ENCODE results near the gene IDH3G. TPM values are rescaled to one million over a fixed set of nuclear protein-coding genes. Genes with fewer than 3 reads are reported as not detected.
A peak's percentile ranks its signal among the peaks of the same experiment; 100 is the strongest.

The IDH3G gene
- total RNA-seq, 1 experiment from 2014 or later, result 46.5 TPM

- Histone ChIP-seq H3K9ac (ENCODE audit: low read length) (no peak overlapping the region), H3K36me3 (ENCODE audit: insufficient read depth, low read length) (no peaks in the 10 kb centered on the region), H3K79me2 (ENCODE audit: low read length) (no peaks in the 10 kb centered on the region), H3K9me2 (replicated peaks; ENCODE audit: insufficient read depth, low read length) (no peaks in the 10 kb centered on the region), H3K4me1 (ENCODE audit: low read length) (no peaks in the 10 kb centered on the region), H3K27ac (ENCODE audit: low read length) (no peak overlapping the region), H3K4me2 (ENCODE audit: low read depth, low read length, poor library complexity, severe bottlenecking) (no peak overlapping the region), H3K27me3 (ENCODE audit: low read length) (no peaks in the 10 kb centered on the region), H4K20me1 (ENCODE audit: insufficient read depth, low read depth, low read length) (0 out of 2 replicates have a peak, but pooled peaks cover 4% of the 10 kb centered on the region), H3K9me3 (ENCODE audit: low read length) (no peaks in the 10 kb centered on the region), H2AFZ (ENCODE audit: low read length) (no peak overlapping the region), H3K4me3 (ENCODE audit: low read length) (no peak overlapping the region)
- no peak for DNase-seq
These were observed 28.8 kb downstream of the IDH3G start for GRCh38 chrX:153765138-153766079.

DNA sequence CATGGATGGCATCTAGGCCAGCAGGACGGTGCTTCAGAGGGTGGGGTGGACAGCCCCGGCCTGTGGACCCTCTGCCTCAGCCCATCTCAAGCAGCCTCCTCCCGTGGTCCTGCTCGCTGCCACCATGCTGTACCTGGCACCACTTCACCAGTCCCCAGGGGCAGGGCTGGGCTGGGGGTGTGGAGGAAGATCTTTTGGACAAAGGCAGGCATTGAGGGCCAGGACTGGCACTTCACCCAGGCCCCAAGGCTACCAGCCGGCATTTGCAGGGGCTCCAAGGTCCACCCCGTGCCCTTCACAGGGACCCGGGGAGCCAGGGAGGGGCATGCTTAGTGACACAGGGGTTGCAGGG is 29.4 kb downstream of the IDH3G start:
- no peaks in the 10 kb centered on the region for H3K79me2 ChIP-seq (ENCODE audit: low read length)
- DNase-seq, result no peak
- H3K4me3 ChIP-seq (ENCODE audit: low read length), result no peak overlapping the region
- H3K36me3 ChIP-seq (ENCODE audit: insufficient read depth, low read length), result no peaks in the 10 kb centered on the region
- no peaks in the 10 kb centered on the region for H3K4me1 ChIP-seq (ENCODE audit: low read length)
- no peak overlapping the region for H3K4me2 ChIP-seq (ENCODE audit: low read depth, low read length, poor library complexity, severe bottlenecking)
- H3K27ac ChIP-seq (ENCODE audit: low read length), result no peak overlapping the region
- no peak overlapping the region for H3K9ac ChIP-seq (ENCODE audit: low read length)
- H2AFZ ChIP-seq (ENCODE audit: low read length), result no peak overlapping the region
- no peaks in the 10 kb centered on the region for H3K27me3 ChIP-seq (ENCODE audit: low read length)
- H4K20me1 ChIP-seq (ENCODE audit: insufficient read depth, low read depth, low read length), result 0 out of 2 replicates have a peak, but pooled peaks cover 4% of the 10 kb centered on the region
- no peaks in the 10 kb centered on the region for H3K9me2 ChIP-seq (replicated peaks; ENCODE audit: insufficient read depth, low read length)
- no peaks in the 10 kb centered on the region for H3K9me3 ChIP-seq (ENCODE audit: low read length)

- Histone ChIP-seq H2AFZ (ENCODE audit: low read length) (no peak within 1 kb of the TSS), H3K4me2 (ENCODE audit: low read depth, low read length, poor library complexity, severe bottlenecking) (no peak within 1 kb of the TSS), H3K27me3 (ENCODE audit: low read length) (no peaks in the 10 kb centered on the region), H3K4me1 (ENCODE audit: low read length) (no peaks in the 10 kb centered on the region), H3K36me3 (ENCODE audit: insufficient read depth, low read length) (no peaks in the 10 kb centered on the region), H3K4me3 (ENCODE audit: low read length) (no peak within 1 kb of the TSS), H3K79me2 (ENCODE audit: low read length) (no peaks in the 10 kb centered on the region), H4K20me1 (ENCODE audit: insufficient read depth, low read depth, low read length) (0 out of 2 replicates have a peak, but pooled peaks cover 4% of the 10 kb centered on the region), H3K9me3 (ENCODE audit: low read length) (no peaks in the 10 kb centered on the region), H3K9me2 (replicated peaks; ENCODE audit: insufficient read depth, low read length) (no peaks in the 10 kb centered on the region), H3K9ac (ENCODE audit: low read length) (no peak within 1 kb of the TSS), H3K27ac (ENCODE audit: low read length) (no peak within 1 kb of the TSS)
- peak; percentile 87 for DNase-seq
These were observed 30.0 kb downstream of the IDH3G start, which contains the start of gene PLXNB3 for GRCh38 chrX:153763989-153764755. TSS of gene PLXNB3 (plus strand) at chrX:153764249. CDS start at chrX:153765536, 1,287 bp downstream.

GRCh38 chrX:153763298-153763932 is 30.8 kb downstream of the IDH3G start:
- Histone ChIP-seq H3K36me3 (ENCODE audit: insufficient read depth, low read length) (no peaks in the 10 kb centered on the region), H3K79me2 (ENCODE audit: low read length) (no peaks in the 10 kb centered on the region), H3K27me3 (ENCODE audit: low read length) (no peaks in the 10 kb centered on the region), H3K4me3 (ENCODE audit: low read length) (no peak overlapping the region), H3K4me2 (ENCODE audit: low read depth, low read length, poor library complexity, severe bottlenecking) (no peak overlapping the region), H3K9ac (ENCODE audit: low read length) (no peak overlapping the region), H3K27ac (ENCODE audit: low read length) (no peak overlapping the region), H3K9me3 (ENCODE audit: low read length) (no peaks in the 10 kb centered on the region), H2AFZ (ENCODE audit: low read length) (no peak overlapping the region), H3K9me2 (replicated peaks; ENCODE audit: insufficient read depth, low read length) (no peaks in the 10 kb centered on the region), H3K4me1 (ENCODE audit: low read length) (peaks cover 3% of the 10 kb centered on the region; the same call in 1 of the 2 replicates), H4K20me1 (ENCODE audit: insufficient read depth, low read depth, low read length) (0 out of 2 replicates have a peak, but pooled peaks cover 4% of the 10 kb centered on the region)
- DNase-seq, result no peak

DNA sequence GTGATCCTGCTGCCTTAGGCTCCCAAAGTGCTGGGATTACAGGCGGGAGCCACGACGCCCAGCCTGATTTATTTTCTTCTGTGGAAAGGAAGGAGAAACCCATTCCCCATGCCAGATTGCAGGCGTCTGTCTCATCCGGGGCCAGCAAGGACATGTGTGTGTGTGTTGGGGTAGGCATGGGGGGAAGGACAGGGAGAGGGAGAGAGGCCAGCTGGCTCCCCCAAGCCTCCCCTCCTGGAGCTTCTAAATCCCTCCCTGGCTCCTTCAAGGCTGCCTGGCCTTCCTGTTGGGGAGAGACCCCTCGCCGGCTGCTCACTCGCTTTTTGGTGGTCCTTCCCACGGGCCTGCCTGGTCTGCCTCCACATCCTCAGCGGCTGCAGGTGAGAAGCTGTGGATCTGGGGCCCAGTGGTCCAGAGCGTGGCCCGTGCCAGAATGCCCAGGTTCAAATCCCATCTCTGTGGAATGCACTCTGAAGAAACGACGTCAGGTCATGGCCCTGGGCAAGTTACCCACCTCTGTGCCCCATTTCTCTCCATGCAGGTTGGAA is 31.5 kb downstream of the IDH3G start:
- no peaks in the 10 kb centered on the region for H3K27me3 ChIP-seq (ENCODE audit: low read length)
- no peaks in the 10 kb centered on the region for H3K36me3 ChIP-seq (ENCODE audit: insufficient read depth, low read length)
- no peak overlapping the region for H3K9ac ChIP-seq (ENCODE audit: low read length)
- H3K4me2 ChIP-seq (ENCODE audit: low read depth, low read length, poor library complexity, severe bottlenecking), result no peak overlapping the region
- H4K20me1 ChIP-seq (ENCODE audit: insufficient read depth, low read depth, low read length), result 0 out of 2 replicates have a peak, but pooled peaks cover 4% of the 10 kb centered on the region
- no peak overlapping the region for H2AFZ ChIP-seq (ENCODE audit: low read length)
- no peak for DNase-seq
- no peaks in the 10 kb centered on the region for H3K9me2 ChIP-seq (replicated peaks; ENCODE audit: insufficient read depth, low read length)
- H3K4me3 ChIP-seq (ENCODE audit: low read length), result no peak overlapping the region
- H3K79me2 ChIP-seq (ENCODE audit: low read length), result no peaks in the 10 kb centered on the region
- H3K27ac ChIP-seq (ENCODE audit: low read length), result no peak overlapping the region
- peaks cover 3% of the 10 kb centered on the region; the same call in 1 of the 2 replicates for H3K4me1 ChIP-seq (ENCODE audit: low read length)
- no peaks in the 10 kb centered on the region for H3K9me3 ChIP-seq (ENCODE audit: low read length)

GRCh38 chrX:153761863-153762262 is 32.3 kb downstream of the IDH3G start:
- Histone ChIP-seq H3K4me2 (ENCODE audit: low read depth, low read length, poor library complexity, severe bottlenecking) (no peak overlapping the region), H3K4me1 (ENCODE audit: low read length) (peaks cover 3% of the 10 kb centered on the region; the same call in 1 of the 2 replicates), H3K27ac (ENCODE audit: low read length) (no peak overlapping the region), H3K79me2 (ENCODE audit: low read length) (no peaks in the 10 kb centered on the region), H3K4me3 (ENCODE audit: low read length) (no peak overlapping the region), H3K27me3 (ENCODE audit: low read length) (no peaks in the 10 kb centered on the region), H3K9me3 (ENCODE audit: low read length) (no peaks in the 10 kb centered on the region), H3K9me2 (replicated peaks; ENCODE audit: insufficient read depth, low read length) (no peaks in the 10 kb centered on the region), H2AFZ (ENCODE audit: low read length) (no peak overlapping the region), H3K9ac (ENCODE audit: low read length) (no peak overlapping the region), H3K36me3 (ENCODE audit: insufficient read depth, low read length) (no peaks in the 10 kb centered on the region), H4K20me1 (ENCODE audit: insufficient read depth, low read depth, low read length) (0 out of 2 replicates have a peak, but pooled peaks cover under 1% of the 10 kb centered on the region)
- peak; percentile 49 for DNase-seq

DNA sequence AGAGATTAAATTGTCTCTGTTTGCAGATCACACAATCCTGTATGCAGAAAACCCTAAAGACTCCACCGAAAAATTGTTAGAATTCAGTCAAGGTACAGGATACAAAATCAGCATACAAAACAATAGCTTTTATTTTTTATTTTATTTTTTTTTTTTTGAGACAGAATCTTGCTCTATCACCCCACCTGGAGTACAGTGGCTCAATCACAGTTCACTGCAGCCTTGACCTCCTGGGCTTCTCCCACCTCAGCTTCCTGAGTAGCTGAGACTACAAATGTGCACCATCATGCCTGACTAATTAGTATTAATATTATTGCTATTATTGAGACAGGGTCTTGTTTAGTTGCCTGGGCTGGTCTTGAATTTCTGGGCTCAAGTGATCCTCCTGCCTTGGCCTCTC is 39.0 kb downstream of the IDH3G start:
- H3K4me3 ChIP-seq (ENCODE audit: low read length), result no peak overlapping the region
- H3K9me2 ChIP-seq (replicated peaks; ENCODE audit: insufficient read depth, low read length), result no peaks in the 10 kb centered on the region
- 0 out of 2 replicates have a peak, but pooled peaks cover 5% of the 10 kb centered on the region for H4K20me1 ChIP-seq (ENCODE audit: insufficient read depth, low read depth, low read length)
- H3K4me2 ChIP-seq (ENCODE audit: low read depth, low read length, poor library complexity, severe bottlenecking), result no peak overlapping the region
- no peak overlapping the region for H2AFZ ChIP-seq (ENCODE audit: low read length)
- H3K27me3 ChIP-seq (ENCODE audit: low read length), result no peaks in the 10 kb centered on the region
- no peaks in the 10 kb centered on the region for H3K9me3 ChIP-seq (ENCODE audit: low read length)
- peaks cover 16% of the 10 kb centered on the region for H3K4me1 ChIP-seq (ENCODE audit: low read length)
- peak; percentile 51 for DNase-seq
- no peaks in the 10 kb centered on the region for H3K79me2 ChIP-seq (ENCODE audit: low read length)
- H3K9ac ChIP-seq (ENCODE audit: low read length), result no peak overlapping the region
- H3K27ac ChIP-seq (ENCODE audit: low read length), result no peak overlapping the region
- no peaks in the 10 kb centered on the region for H3K36me3 ChIP-seq (ENCODE audit: insufficient read depth, low read length)

All from Karpas-422 (cell line).